ENCODE measurements around the gene CEP126.
A peak's percentile ranks its signal among the peaks of the same experiment; 100 is the strongest.
"Not testable (repeated sequence)": the region's sequence is repeated elsewhere in the genome, so short reads cannot be mapped to it uniquely, and the experiment has no call there.

The CEP126 gene

GRCh38 chr11:101940901-101941520, 26.2 kb downstream of the CEP126 start:
- no peak for DNase-seq

DNA sequence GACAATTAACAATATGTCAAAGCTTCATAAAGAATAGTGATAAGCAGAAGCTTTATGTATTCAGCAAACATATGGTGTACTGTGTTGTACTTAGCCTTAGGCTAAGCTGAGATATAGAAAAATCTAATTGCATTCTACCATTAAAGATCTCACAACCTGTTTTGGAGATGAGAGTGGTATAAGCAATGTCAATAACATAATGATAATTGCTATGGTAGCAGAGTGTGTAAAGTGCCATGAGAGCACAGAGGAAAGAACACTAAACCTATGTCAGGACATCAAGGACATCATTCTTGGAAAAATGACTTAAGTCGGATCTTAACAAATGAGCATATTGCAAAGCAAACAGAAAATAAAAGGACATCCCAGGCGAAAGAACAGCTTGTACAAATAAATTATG, 30.1 kb downstream of the CEP126 start:
- no peak for DNase-seq

DNA sequence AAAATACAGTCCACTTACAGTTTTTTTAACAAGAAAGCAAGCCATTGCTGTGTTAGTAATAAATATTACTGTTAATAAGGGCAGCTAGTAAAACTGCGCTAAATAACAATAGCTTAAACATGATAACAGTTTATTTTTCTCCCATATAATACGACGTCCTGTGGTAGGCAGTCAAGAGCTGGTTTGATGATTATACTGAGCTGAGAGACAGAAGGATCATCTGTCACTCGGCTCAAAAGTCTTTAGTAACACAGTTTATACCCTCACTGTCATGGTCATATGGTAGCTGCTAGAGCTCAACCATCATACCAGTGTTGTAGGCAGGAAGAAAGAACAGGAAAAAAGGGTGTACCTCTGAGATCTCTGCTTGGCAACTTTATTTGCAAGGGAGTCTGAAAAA, 30.6 kb downstream of the CEP126 start:
- no peak for DNase-seq

GRCh38 chr11:101949680-101950220, 34.9 kb downstream of the CEP126 start:
- no peak for DNase-seq

- no peak for DNase-seq
These were observed 40.5 kb downstream of the CEP126 start for GRCh38 chr11:101955278-101955677.

GRCh38 chr11:101955701-101956100, 40.9 kb downstream of the CEP126 start:
- no peak for DNase-seq

- no peak for DNase-seq
These were observed 45.4 kb downstream of the CEP126 start for GRCh38 chr11:101960231-101960630.

- DNase-seq, result not testable (repeated sequence)
These were observed 49.4 kb downstream of the CEP126 start for GRCh38 chr11:101964200-101964599.

GRCh38 chr11:101974255-101974654, 59.4 kb downstream of the CEP126 start:
- DNase-seq, result peak; percentile 2

GRCh38 chr11:101974771-101975170, 60.0 kb downstream of the CEP126 start:
- no peak for DNase-seq

- DNase-seq, result no peak
These were observed 60.9 kb downstream of the CEP126 start for GRCh38 chr11:101975734-101976133.

DNA sequence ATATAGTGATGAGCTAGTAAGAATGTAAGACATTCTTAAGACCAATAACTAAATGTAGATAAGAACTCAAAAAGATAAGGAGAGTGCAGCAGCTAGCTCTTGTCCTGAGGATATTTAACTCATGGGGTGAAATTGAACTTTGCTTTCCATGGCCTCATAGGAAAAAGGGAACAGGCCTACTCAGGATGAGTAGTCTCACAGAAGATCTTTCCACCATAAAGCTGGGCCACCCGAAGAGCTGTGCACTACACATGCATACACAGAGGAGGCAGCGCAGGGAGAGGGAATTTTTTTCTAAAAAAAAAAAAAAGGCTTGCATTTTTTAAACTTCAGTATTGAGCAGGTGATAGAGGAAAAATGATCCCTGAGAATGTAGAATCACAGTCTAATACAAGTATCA, 72.6 kb downstream of the CEP126 start:
- DNase-seq, result no peak

GRCh38 chr11:101993172-101993571, 78.4 kb downstream of the CEP126 start:
- DNase-seq, result no peak

DNA sequence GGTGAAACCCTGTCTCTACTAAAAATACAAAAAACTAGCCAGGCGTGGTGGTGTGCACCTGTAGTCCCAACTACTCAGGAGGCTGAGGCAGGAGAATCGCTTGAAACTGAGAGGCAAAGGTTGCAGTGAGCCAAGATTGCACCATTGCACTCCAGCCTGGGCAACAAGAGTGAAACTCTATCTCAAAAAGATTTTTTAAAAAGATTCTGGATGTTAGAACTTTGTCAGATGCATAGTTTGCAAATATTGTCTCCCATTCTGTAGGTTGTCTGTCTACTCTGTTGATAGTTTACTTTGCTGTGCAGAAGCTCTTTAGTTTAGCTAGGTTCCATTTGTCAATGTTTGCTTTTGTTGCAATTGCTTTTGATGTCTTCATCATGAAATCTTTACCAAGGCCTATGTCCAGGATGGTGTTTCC, 79.3 kb downstream of the CEP126 start:
- not testable (repeated sequence) for DNase-seq

DNA sequence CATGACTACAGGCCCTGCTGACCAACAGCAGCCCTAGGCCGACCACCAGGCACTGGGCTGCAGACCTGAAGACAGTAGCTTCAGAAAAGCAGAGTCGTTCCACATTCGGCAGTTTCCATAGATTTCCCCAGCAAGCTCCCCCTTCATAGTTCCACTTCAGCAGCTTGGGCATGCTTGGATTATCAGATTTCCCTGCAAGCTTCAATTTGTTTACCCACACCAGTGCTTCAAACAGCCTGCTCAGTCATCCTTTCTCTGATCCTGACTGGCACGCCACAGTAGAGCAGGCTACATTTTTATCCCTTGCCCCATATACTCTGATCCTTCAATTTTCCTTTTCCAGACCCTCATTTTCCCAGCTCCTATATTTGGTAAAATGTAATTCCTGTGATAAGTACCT, 81.3 kb downstream of the CEP126 start:
- DNase-seq, result peak; percentile 14

- DNase-seq, result no peak
These were observed 87.0 kb downstream of the CEP126 start for GRCh38 chr11:102001657-102002338.

DNA sequence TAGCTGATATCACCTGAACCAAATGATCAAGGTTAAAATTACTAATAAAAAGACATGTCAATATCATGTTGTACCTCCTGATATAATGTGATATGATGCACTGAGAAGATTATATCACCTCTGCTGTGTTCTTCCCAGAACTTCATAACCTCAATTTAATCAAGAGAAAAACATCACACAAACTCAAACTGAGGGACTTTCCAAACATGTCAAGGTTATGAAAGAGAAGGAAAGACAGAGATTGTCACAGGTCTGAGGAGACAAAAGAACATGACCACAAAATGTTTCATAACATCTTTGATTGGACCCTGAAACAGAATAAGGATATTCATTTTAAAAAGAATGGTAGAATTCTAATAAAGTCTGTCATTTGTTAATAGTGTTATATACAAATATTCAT, 89.4 kb downstream of the CEP126 start:
- no peak for DNase-seq

DNA sequence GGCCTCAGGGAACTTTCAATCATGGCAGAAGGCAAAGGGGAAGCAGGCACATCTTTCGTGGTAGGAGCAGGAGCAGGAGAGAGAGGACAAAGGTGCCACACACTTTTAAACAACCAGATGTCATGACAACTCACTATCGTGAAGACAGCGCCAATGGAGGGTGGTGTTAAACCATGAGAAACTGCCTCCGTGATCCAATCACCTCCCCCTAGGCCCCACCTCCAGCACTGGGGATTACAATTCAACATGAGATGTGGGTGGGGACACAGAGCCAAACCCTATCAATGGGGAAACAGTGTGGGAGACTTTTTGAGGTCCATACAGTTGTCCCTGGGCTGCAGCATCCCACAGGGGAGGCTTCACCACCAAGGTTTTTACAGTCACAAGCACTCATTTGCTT, 90.5 kb downstream of the CEP126 start:
- no peak for DNase-seq

DNA sequence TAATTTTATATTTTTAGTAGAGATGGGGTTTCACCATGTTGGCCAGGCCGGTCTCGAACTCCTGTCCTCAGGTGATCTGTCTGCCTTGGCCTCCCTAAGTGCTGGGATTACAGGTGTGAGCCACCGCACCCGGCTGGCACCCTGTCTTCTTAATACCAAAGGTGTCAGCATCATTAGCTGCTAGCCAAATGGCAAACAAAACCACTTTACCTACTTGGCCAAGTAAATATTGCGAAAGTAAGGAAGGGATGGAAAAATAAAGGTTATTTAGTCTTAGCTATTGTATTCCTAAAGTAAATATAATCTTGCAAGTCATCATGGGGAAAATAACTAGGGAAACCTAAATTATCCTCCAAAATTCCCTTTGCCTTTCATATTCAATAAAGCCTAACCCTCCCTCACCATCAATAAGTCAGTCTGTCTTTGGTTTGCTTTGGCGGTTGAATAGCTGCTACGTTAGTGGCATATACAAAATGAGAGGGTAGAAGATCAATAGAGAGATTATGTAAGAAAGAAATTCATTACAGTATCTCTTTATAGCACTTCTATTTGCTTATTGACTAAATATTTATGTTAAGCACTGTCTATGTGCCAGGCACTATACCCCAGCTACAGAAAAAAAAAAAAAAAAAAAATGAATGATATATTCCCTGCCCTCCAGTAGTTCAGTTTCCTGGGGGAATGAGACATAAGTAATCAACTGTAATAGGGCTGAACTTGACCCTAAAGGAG, 92.2 kb downstream of the CEP126 start:
- no peak for DNase-seq

- DNase-seq, result peak; percentile 72
These were observed 93.0 kb downstream of the CEP126 start for GRCh38 chr11:102007567-102008437.

DNA sequence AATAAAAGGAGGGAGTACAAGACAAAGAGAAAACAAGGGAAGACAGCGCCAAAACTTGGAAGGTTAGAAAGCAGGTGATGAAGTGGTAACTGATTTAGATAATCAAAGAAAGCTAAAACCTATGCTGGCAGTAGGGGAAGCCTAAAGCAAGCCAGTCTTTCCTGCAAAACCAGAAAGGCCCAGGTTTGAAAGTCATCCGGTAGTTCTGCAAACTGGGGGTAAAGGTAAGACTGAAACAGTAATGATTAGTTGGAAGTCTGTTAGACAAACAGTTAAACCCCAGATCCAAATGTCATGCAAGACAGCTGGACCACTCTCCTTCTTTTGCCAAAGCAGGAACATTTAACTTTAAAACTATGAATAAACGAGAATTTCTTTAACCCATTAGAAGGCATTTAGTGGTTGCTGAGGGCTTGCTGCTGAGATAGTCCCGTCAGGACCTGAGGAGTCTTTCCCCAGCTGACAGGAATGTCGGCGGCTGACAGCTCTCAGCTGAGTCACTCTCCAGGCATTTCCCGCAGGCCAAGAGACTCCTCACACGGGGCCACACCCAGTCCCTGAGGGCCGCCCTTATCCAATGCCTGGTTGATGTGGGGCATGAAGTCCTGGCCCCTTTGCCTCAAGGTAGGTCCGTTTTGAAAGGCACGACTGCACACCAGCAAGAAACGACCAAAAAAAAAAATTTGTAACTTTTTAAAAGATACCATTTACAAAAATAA, 96.1 kb downstream of the CEP126 start:
- DNase-seq, result peak; percentile 61

DNA sequence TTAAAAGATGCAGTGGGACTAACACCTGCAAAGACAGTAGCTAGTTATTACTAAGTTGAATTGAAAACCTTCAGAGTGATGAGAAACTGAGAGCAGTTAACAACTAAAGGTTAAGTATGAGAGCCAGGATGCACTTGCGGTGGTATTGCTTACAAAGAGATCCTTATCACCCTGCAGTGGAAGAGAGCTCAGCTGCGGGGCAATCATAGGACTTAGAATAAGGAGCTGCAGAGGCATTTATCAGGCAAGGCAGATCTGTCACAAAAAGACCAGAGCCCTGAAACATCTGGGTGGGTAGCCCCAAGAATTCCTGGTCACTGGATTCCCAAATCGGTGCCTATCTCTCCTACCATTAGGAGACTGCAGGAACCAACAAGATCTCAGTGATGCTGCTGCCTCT, 98.1 kb downstream of the CEP126 start:
- DNase-seq, result no peak
